22Rv1 (cell line): ENCODE data around the gene COL25A1.

Experiments
- ZFX ChIP-seq: fragments of 450-650 bp; IDR thresholded peaks from 2 replicates; pipeline ENCODE4 v1.6.1; 2017; ENCODE audit warnings: antibody characterized with exemption, borderline replicate concordance
- TF ChIP-seq, protein P1 (sequence below): fragments of 450-650 bp; IDR thresholded peaks from 2 replicates; pipeline ENCODE4 v1.5.1; 2017; ENCODE audit warnings: mild to moderate bottlenecking

DNA sequence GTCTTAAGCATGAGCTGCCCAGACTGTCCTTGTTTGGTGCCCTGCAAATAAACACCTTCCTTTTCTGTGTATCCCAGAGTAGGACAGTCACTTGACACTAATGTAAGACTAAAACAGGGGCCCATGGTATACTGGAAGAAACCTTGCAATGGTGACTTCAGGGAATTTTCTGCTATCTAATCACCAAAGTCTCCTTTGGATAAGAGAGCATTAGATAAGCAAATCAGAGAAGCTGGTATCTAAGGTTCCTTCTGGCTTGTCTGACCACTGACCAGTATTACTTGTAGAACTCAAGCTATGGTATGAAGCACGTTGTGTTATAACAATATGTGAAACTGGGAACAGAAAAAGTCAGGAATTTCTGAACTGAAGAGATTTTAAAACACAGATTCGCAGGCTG, 173.9 kb downstream of the COL25A1 start:
- TF ChIP-seq, protein P1, sequence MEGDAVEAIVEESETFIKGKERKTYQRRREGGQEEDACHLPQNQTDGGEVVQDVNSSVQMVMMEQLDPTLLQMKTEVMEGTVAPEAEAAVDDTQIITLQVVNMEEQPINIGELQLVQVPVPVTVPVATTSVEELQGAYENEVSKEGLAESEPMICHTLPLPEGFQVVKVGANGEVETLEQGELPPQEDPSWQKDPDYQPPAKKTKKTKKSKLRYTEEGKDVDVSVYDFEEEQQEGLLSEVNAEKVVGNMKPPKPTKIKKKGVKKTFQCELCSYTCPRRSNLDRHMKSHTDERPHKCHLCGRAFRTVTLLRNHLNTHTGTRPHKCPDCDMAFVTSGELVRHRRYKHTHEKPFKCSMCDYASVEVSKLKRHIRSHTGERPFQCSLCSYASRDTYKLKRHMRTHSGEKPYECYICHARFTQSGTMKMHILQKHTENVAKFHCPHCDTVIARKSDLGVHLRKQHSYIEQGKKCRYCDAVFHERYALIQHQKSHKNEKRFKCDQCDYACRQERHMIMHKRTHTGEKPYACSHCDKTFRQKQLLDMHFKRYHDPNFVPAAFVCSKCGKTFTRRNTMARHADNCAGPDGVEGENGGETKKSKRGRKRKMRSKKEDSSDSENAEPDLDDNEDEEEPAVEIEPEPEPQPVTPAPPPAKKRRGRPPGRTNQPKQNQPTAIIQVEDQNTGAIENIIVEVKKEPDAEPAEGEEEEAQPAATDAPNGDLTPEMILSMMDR = no peak
- no peak for TF ChIP-seq ZFX
